Muscle of arm (tissue), 12 donors: ENCODE data around the gene OR6K2. TPM values are rescaled to one million over a fixed set of nuclear protein-coding genes. Genes with fewer than 3 reads are reported as not detected.

Source experiments
- DNase-seq: peaks from one replicate; pipeline ENCODE4 v3.0.0-alpha.2; 2013
- polyA plus RNA-seq, 12 donors: library from polyadenylated mRNA; unstranded; fragments of 120-200 nt; gene quantifications; one replicate each; pipeline ENCODE4 v1.2.1, GENCODE V29; 2013; ENCODE audit not compliant: insufficient read length in 12 of 12

Gene OR6K2
- polyA plus RNA-seq, 12 donors: not detected

DNA sequence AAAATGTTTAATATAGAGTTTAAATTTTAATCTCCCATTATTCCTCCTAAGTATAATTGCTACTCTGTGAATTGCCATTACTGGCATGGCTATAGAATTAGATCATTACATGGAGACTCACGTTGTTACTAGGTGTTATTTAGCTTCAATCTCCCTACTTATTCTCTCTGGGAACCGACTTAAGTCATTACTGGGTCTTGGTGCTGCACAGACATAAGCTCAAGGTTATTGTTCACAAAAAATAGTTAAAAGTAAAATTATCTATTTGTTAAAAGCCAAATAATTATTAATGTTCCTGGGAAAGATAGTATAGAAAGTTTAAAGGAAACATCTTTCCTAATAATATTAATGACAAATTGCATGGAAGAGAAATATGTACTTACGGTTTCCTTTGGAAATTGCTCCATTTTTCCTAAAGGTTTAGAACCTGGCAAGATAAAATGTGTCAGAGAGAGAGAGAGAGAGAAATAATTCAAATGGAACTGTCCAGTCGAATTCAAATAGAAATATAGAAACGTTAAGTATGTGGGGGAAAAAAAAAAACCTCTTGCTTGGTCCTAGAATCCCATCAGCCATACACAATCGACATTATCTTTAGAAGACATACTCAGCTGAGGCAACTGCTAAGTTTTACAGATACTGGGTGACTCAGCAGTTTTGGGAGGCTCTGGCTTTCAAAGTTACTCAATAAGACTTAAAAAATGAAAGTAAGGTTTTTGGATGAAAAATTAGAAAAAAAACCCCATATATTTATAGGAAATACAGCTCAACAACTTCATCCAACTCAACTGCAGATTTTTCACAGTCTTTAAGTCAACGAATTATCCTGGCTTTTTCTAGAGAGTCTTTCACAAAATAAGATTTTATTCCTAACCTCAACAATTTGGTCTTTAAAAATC, 14.1 kb downstream of the OR6K2 start, which contains the start of gene SPTA1:
TSS of gene SPTA1 (minus strand) at position 605 of the 899 bp plus-strand sequence. CDS start at position 407, 198 bp downstream.
- DNase-seq: no peak

DNA sequence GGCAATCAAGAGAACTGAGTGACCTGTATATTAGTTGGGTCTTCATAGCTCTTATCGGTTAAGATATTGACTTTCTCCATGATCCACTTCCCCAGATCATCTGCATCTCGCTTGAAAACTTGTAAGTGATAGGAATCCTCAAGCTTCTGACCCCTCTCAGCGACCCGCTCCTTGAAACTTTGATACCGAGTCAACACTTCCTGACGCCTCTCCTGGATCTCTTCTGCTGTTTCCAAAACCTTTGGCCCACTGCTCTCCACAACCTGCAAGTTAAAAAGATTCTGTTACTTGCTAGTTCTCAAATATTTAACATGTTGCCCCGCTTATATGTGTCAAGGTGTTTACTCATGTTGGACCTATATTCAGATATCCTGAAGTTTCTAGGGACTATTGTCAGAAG, 15.4 kb downstream of the OR6K2 start:
- no peak for DNase-seq

DNA sequence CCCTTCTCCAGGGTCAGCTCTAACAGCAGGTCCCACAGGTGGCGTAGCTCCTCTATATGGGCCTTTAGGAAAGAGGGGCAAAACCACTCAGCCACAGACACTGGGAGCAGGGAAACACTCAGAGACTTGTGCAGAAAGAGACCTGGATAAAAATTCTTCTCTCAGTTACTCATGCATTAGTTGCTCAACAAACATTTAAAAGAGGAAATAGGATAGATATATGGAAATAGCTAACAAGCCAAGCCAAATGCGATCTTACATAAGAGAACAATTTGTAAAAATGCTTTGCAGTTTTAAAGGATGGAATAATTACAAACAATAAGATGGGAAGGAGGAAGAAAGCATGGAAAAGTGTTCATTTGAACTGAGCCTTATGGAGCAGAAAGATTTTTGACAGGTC, 18.8 kb downstream of the OR6K2 start:
- DNase-seq: no peak

GRCh38 chr1:158679289-158679688, 21.2 kb downstream of the OR6K2 start:
- DNase-seq: no peak

DNA sequence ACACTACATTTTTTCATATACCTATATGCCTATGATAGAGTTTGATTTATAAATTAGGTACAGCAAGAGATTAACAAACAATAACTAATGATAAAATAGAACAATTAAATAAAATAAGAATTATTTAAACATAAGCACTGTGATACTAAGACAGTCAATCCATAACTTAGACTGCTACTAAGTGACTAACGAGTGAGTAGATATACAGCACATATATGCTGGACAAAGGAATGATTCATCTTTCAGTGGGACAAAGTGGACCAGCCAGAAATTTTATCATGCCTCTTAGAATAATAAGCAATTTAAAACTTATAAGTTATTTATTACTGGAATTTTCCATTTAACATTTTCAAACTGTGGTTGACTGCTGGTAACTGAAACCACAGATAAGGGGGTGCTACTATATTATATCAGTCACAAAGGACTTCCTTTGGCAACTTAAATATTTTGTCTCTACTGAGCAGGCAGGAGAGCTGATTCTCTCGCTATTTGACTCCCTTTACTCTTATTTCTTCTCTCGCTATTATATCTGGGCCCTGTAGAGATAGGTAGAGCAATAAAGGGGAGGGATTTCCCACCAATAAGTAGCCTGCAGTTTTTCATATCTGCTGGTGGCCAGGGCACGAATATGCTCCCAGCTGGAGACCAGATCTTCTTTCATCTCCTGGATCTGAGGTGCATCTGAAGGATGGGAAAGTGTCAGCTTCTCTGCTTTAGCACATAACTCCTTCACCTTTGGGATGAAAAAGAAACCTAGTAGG, 24.7 kb downstream of the OR6K2 start:
- DNase-seq: no peak

DNA sequence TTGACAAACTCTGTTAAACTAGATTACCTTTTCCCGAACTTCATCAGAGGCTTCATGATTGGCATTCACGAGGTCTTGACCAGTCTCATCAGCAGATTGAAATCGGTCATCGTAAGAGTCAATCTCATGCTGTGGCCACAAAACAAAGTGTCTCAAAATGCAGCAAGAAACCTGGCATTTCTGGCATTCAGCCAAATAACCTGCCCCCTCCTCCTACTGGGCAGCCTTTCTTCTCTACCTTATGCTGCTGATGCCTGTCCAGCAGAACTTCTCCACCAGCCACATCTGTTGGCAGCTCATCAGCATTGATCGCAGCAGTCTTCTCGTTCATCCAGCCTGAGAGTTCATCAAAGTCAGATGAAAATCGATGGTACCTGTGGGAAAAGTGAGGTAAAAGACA, 26.1 kb downstream of the OR6K2 start:
- no peak for DNase-seq

DNA sequence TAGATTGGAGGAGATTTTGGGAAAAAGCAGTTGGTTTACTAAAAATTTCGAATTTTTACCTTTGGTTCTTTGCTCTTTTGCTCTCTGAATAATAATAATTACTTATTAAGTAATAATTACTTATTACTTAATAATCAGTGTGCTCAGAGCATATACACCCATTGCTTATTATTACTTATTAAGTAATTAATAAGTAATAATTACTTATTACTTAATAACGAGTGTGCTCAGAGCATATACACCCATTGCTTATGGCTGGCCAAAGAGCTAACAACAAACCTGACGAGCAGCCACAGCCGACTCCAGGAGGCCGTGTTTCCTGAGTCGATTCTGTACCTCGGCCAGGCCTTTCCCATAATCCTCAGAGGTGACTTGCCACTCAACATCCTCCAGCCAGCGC, 34.4 kb downstream of the OR6K2 start:
- DNase-seq: no peak

GRCh38 chr1:158654571-158654970, 45.9 kb downstream of the OR6K2 start:
- DNase-seq: peak; percentile 4

DNA sequence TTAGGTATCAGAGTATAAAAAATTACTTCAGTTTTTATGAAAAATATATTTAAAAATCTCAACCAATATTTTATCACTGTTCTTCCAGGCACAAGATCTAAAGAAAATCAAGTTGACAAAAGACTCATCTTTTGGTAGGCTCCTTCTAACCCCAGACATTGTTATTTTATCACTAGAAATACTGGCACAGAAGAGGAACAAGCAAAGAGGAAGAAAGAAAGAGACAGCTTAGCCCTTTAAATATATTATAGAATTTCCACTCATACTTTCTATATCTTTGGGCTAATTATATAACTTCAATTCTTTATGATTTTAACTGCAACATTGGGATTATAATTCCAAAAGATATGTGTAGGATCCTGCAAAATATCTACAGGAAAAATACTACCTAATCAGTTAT, 46.4 kb downstream of the OR6K2 start:
- DNase-seq: no peak

DNA sequence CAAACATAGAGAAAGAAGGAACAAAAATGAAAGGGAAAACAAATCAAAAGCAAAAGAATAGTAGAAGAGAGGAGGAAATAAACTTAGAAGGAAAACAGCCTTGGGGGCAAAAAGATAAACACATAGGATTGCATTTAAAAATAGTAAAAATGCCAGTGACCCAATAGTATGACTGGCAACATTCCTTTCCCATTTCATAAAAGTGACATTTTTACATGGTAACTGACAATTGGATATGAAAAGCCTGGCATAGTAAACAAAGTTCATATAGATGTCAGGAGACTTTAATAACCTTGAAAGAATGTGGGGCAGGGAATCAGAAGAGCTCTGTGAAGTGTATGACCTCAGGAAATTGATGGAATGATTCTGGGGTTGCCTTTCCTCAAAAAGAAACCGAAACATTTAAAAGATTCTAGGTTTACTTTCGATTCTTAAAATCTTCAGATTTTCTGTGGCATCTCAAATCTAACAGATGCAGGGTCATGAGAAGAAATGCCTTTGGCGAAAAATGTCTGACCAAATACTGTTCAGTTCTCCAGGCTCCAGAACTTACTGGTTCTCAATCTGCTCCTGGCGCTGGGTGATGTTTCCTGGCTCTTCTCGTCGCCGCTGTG, 47.6 kb downstream of the OR6K2 start:
- DNase-seq: no peak

Other genes starting within 250 kb of the OR6K2 start
- under 1 TPM in 4 of 12 donors, not detected in 8; 0.03 to 0.07 (median 0.05) TPM for gene OR10K1, start 238.8 kb downstream of the OR6K2 start, polyA plus RNA-seq
- gene OR10R2, start 228.4 kb downstream of the OR6K2 start, polyA plus RNA-seq: not detected
- not detected for gene OR6Y1, start 146.2 kb downstream of the OR6K2 start, polyA plus RNA-seq
- not detected for gene OR6P1, start 130.1 kb downstream of the OR6K2 start, polyA plus RNA-seq
- gene OR10X1, start 120.8 kb downstream of the OR6K2 start, polyA plus RNA-seq: not detected
- under 1 TPM in 8 of 12 donors, not detected in 4; 0.09 to 0.21 (median 0.13) TPM for gene OR10Z1, start 95.4 kb downstream of the OR6K2 start, polyA plus RNA-seq
- 1 to 10 TPM in 10 of 12 donors, not detected in 2; 1.6 to 8.1 (median 2.9) TPM for gene SPTA1, start 13.9 kb downstream of the OR6K2 start, polyA plus RNA-seq
- under 1 TPM in 1 of 12 donors, not detected in 11; 0.08 TPM for gene OR6K3, start 20.1 kb upstream of the OR6K2 start, polyA plus RNA-seq
- not detected for gene OR6K6, start 54.1 kb upstream of the OR6K2 start, polyA plus RNA-seq
- not detected for gene OR6N1, start 71.5 kb upstream of the OR6K2 start, polyA plus RNA-seq
- not detected for gene OR6N2, start 80.6 kb upstream of the OR6K2 start, polyA plus RNA-seq
- gene MNDA, start 130.7 kb upstream of the OR6K2 start, polyA plus RNA-seq: 10 to 100 TPM in 1 of 12 donors, 1 to 10 TPM in 10, not detected in 1; 2.7 to 22.0 (median 3.6) TPM
- gene PYHIN1, start 230.9 kb upstream of the OR6K2 start, polyA plus RNA-seq: 1 to 10 TPM in 1 of 12 donors, under 1 TPM in 8, not detected in 3; 0.16 to 1.5 (median 0.30) TPM